Left lung (tissue), 10 donors: ENCODE results near the gene RGS3. TPM values are rescaled to one million over a fixed set of nuclear protein-coding genes. Genes with fewer than 3 reads are reported as not detected.

Experiments
- ATAC-seq: fragments of 200-7000 bp; cut with Tn5 transposase; one replicate; pipeline ENCODE4 v1.9.1; 2020; ENCODE audit warnings: moderate library complexity
- DNase-seq, 4 donors: peaks; one replicate each; pipeline ENCODE4 v3.0.0-alpha.2; 2013 to 2020
- H3K27ac ChIP-seq, 2 donors: fragments of 200-600 bp; sonication (generic) in 1 of 2; one replicate each; pipeline versions ENCODE4 v1.5.0 to v1.8.0; 2020 to 2021
- H3K27me3 ChIP-seq, 2 donors: fragments of 200-600 bp; sonication (generic) in 1 of 2; one replicate each; pipeline versions ENCODE4 v1.5.0 to v1.8.0; 2020 to 2021
- H3K36me3 ChIP-seq, 2 donors: fragments of 200-600 bp; sonication (generic) in 1 of 2; one replicate each; pipeline versions ENCODE4 v1.5.0 to v1.8.0; 2020 to 2021
- H3K4me1 ChIP-seq, 2 donors: fragments of 200-600 bp; one replicate each; pipeline ENCODE4 v1.8.0; 2021
- H3K4me3 ChIP-seq, 2 donors: fragments of 200-600 bp; sonication (generic) in 1 of 2; one replicate each; pipeline versions ENCODE4 v1.5.0 to v1.8.0; 2020 to 2021; ENCODE audit warnings: mild to moderate bottlenecking in 1 of 2
- H3K9me3 ChIP-seq, 2 donors: fragments of 200-600 bp; sonication (generic) in 1 of 2; one replicate each; pipeline versions ENCODE4 v1.5.0 to v1.8.0; 2020 to 2021
- intact Hi-C, 2 donors: fragments of 100-400 bp; cut with DNase I; formaldehyde crosslinking; loops; one replicate each; pipeline versions ENCODE4 v1.11.2 to v1.14.2; 2022
- polyA plus RNA-seq, 6 donors: library from polyadenylated mRNA; unstranded; fragments of 120-200 nt; gene quantifications; one replicate each; pipeline ENCODE4 v1.2.1, GENCODE V29; 2013; ENCODE audit not compliant: insufficient read length in 6 of 6
- total RNA-seq, 2 donors: library from RNA; stranded (reverse); fragmentation: NEBNext Ultra II Directional; extraction: Animal tissue kit (Norgen Biotek cat#: 25700); gene quantifications; one replicate each; pipeline ENCODE4 v1.2.1, GENCODE V29; 2021
- TF ChIP-seq, protein P1 (sequence below), 2 donors: fragments of 200-600 bp; sonication (generic) in 1 of 2; IDR thresholded peaks; one replicate each; pipeline versions ENCODE4 v1.5.0 to v1.8.0; 2021; ENCODE audit warnings: antibody characterized with exemption in 2 of 2
- donor health status: DM: no; HTN: yes; CAD: no.
- donor health status: DM: no; HTN: no; CAD: no.

The RGS3 gene
- total and polyA plus RNA-seq, 8 donors, result 69.6 to 96.9 (median 77.4) TPM

DNA sequence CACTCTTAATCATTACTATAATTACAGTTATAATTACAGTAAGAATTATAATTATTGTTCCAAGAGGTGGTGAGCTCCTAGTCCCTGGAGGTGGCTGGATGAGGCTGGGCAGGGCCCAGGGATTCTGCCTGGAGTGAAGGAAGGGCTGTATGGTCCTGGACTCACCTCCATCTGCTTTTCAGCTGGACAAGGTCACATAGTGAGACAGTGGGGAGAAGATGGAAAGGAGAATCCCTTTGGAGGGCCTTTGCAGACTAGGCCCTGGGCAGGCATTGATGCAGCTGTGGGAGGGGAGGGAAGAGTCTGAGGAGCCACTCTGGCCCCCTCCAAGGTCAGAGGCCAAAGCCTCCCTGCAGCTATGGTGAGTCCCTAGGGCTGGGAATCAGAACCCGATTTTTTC lies 125.4 kb downstream of the RGS3 start:
- Histone ChIP-seq H3K9me3 (no peaks in the 10 kb centered on the region), H3K4me1 (peaks cover 23 to 95% of the 10 kb centered on the region in 2 donors), H3K4me3 (no peak overlapping the region), H3K27me3 (no peaks in the 10 kb centered on the region), H3K36me3 (peaks cover 0 to 81% of the 10 kb centered on the region in 2 donors), H3K27ac (peak overlapping the region; percentile 33 to 63)
- ATAC-seq (no peak), DNase-seq (no peak)
- intact Hi-C loops, result no loop called here
- TF ChIP-seq, protein P1, sequence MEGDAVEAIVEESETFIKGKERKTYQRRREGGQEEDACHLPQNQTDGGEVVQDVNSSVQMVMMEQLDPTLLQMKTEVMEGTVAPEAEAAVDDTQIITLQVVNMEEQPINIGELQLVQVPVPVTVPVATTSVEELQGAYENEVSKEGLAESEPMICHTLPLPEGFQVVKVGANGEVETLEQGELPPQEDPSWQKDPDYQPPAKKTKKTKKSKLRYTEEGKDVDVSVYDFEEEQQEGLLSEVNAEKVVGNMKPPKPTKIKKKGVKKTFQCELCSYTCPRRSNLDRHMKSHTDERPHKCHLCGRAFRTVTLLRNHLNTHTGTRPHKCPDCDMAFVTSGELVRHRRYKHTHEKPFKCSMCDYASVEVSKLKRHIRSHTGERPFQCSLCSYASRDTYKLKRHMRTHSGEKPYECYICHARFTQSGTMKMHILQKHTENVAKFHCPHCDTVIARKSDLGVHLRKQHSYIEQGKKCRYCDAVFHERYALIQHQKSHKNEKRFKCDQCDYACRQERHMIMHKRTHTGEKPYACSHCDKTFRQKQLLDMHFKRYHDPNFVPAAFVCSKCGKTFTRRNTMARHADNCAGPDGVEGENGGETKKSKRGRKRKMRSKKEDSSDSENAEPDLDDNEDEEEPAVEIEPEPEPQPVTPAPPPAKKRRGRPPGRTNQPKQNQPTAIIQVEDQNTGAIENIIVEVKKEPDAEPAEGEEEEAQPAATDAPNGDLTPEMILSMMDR (IDR thresholded peaks at IDR 0.05), result no peak

GRCh38 chr9:113589407-113589806 lies 125.9 kb downstream of the RGS3 start:
- peak in 1 of 4 donors; percentile 81 for DNase-seq
- Histone ChIP-seq H3K27me3 (no peaks in the 10 kb centered on the region), H3K27ac (peak overlapping the region in 1 of 2 donors; percentile 63), H3K4me1 (peaks cover 23 to 94% of the 10 kb centered on the region in 2 donors), H3K36me3 (peaks cover 0 to 81% of the 10 kb centered on the region in 2 donors), H3K4me3 (no peak overlapping the region), H3K9me3 (no peaks in the 10 kb centered on the region)
- intact Hi-C loops, result no loop called here
- ATAC-seq, result no peak
- TF ChIP-seq, protein P1 (IDR thresholded peaks at IDR 0.05), result no peak

- Histone ChIP-seq H3K36me3 (peaks cover 0 to 81% of the 10 kb centered on the region in 2 donors), H3K9me3 (no peaks in the 10 kb centered on the region), H3K27me3 (no peaks in the 10 kb centered on the region), H3K4me1 (peaks cover 23 to 89% of the 10 kb centered on the region in 2 donors), H3K4me3 (no peak overlapping the region), H3K27ac (peak overlapping the region in 1 of 2 donors; percentile 63)
- TF ChIP-seq, protein P1 (IDR thresholded peaks at IDR 0.05), result peak; percentile 31 to 37
- intact Hi-C loops, result loop anchor here (5.0 to 10.0 kb wide), 2 partner anchors 65 to 67 kb away; no protein-coding TSS in a partner anchor
- ATAC-seq, result no peak
- no peak for DNase-seq
Measured at GRCh38 chr9:113589890-113590289, 126.4 kb downstream of the RGS3 start.

- Histone ChIP-seq H3K27ac (no peak overlapping the region), H3K4me3 (no peak overlapping the region), H3K36me3 (peaks cover 0 to 81% of the 10 kb centered on the region in 2 donors), H3K9me3 (no peaks in the 10 kb centered on the region), H3K4me1 (peaks cover 23 to 84% of the 10 kb centered on the region in 2 donors), H3K27me3 (no peaks in the 10 kb centered on the region)
- no peak for DNase-seq
- intact Hi-C loops, result loop anchor here (5.0 to 10.0 kb wide), 2 partner anchors 64 to 67 kb away; no protein-coding TSS in a partner anchor
- ATAC-seq, result no peak
- TF ChIP-seq, protein P1 (IDR thresholded peaks at IDR 0.05), result no peak
Measured at GRCh38 chr9:113590389-113590788, 126.9 kb downstream of the RGS3 start.

GRCh38 chr9:113590991-113591898 lies 127.7 kb downstream of the RGS3 start:
- DNase-seq (peak in 3 of 4 donors; percentile 65 to 86 (median 84)), ATAC-seq (peak; percentile 56)
- no peaks in the 10 kb centered on the region for H3K9me3 ChIP-seq
- peaks cover 23 to 80% of the 10 kb centered on the region in 2 donors for H3K4me1 ChIP-seq
- H3K27ac ChIP-seq, result peak overlapping the region; percentile 27 to 61
- TF ChIP-seq, protein P1 (IDR thresholded peaks at IDR 0.05), result peak; percentile 78 to 83
- peaks cover 0 to 81% of the 10 kb centered on the region in 2 donors for H3K36me3 ChIP-seq
- intact Hi-C loops, result loop anchor here (5.0 to 10.0 kb wide), 2 partner anchors 64 to 66 kb away; no protein-coding TSS in a partner anchor
- no peaks in the 10 kb centered on the region for H3K27me3 ChIP-seq
- no peak overlapping the region for H3K4me3 ChIP-seq
